K562 (cell line): ENCODE data around the gene SETD1B. TPM values are rescaled to one million over a fixed set of nuclear protein-coding genes. Genes with fewer than 3 reads are reported as not detected.

Experiments
- ATAC-seq: fragments of 200-7000 bp; cut with Tn5 transposase; 3 replicates; pipeline ENCODE4 v1.9.1; 2020; ENCODE audit warnings: moderate library complexity
- BruUV-seq: library from RNA; stranded (reverse); fragments of 400-500 nt; replicated peaks from 2 replicates; lab custom pipeline; 2021; lab: Mats Ljungman, UMichigan
- CTCF ChIA-PET: fragments of 300-600 bp; formaldehyde crosslinking; extraction: SDS; loops from one replicate; lab custom pipeline; 2021; ENCODE audit warnings: low intra/inter-chr PET ratio; lab: Yijun Ruan, JAX
- POLR2A ChIA-PET: fragments of 300-600, 350-650 bp; sonication (Branson Sonifier 250); formaldehyde crosslinking; extraction: SDS; loops from one replicate; lab custom pipeline; 2021; ENCODE audit warnings: antibody characterized with exemption, inconsistent platforms; lab: Yijun Ruan, JAX
- DNase-seq, 4 experiments: peaks; one replicate each; pipeline versions ENCODE4 v3.0.0 to v3.0.0-alpha.2; 2011 to 2018; ENCODE audit warnings: low spot score in 3 of 4, mixed read lengths in 3 of 4; ENCODE audit errors: extremely low read depth in 1 of 4
- FAIRE-seq: peaks from 2 replicates; lab custom pipeline; 2011; peaks lifted over from hg19 to GRCh38; lab: Jason Lieb, UNC
- H2AFZ ChIP-seq: 2 replicates; pipeline ENCODE4 v1.6.0; 2011; ENCODE audit warnings: low read depth, low read length, control low read depth, inconsistent platforms
- H3K27ac ChIP-seq: fragments of 200-600 bp; 3 replicates; pipeline ENCODE4 v1.8.0; 2011; ENCODE audit warnings: low read depth, mild to moderate bottlenecking, control low read depth, inconsistent platforms, low read length, moderate library complexity, mixed read lengths; ENCODE audit errors: extremely low read depth
- H3K27me3 ChIP-seq, 2 experiments: fragments of 300-600 bp in 1 of 2; 2 replicates in 1 of 2; 3 replicates in 1 of 2; pipeline versions ENCODE4 v1.6.0 to v1.8.0; 2011; ENCODE audit warnings: inconsistent platforms in 2 of 2, low read length in 2 of 2, mild to moderate bottlenecking in 1 of 2, mixed read lengths in 1 of 2, moderate library complexity in 1 of 2; ENCODE audit not compliant: control insufficient read depth in 2 of 2, insufficient read depth in 2 of 2
- H3K36me3 ChIP-seq: fragments of 300-600 bp; 3 replicates; pipeline ENCODE4 v1.8.0; 2011; ENCODE audit warnings: mild to moderate bottlenecking, low read length, inconsistent platforms; ENCODE audit not compliant: control insufficient read depth, insufficient read depth
- H3K4me1 ChIP-seq, 2 experiments: fragments of 200-600 bp in 1 of 2; replicated peaks in 1 of 2; 2 replicates in 1 of 2; 3 replicates in 1 of 2; pipeline versions ENCODE4 v1.5.1 to v1.8.0; 2011; ENCODE audit warnings: inconsistent platforms in 2 of 2, low read length in 2 of 2, mild to moderate bottlenecking in 1 of 2, mixed read lengths in 1 of 2, moderate library complexity in 1 of 2; ENCODE audit not compliant: control insufficient read depth in 2 of 2, insufficient read depth in 2 of 2
- H3K4me2 ChIP-seq: 2 replicates; pipeline ENCODE4 v1.6.1; 2011; ENCODE audit warnings: low read length, control low read depth, inconsistent platforms, mixed read lengths; ENCODE audit not compliant: insufficient read depth
- H3K4me3 ChIP-seq: fragments of 200-600 bp; sonication (generic), shearing (Covaris generic); 2 replicates; pipeline ENCODE4 v1.5.1; 2016; ENCODE audit warnings: control low read depth, inconsistent platforms
- H3K79me2 ChIP-seq: fragments of 200-600 bp; 3 replicates; pipeline ENCODE4 v1.8.0; 2011; ENCODE audit warnings: low read length, inconsistent platforms; ENCODE audit not compliant: control insufficient read depth, insufficient read depth
- H3K9ac ChIP-seq, 2 experiments: 2 replicates each; pipeline versions ENCODE4 v1.6.0 to v1.6.1; 2011; ENCODE audit warnings: low read depth in 2 of 2, low read length in 2 of 2, control low read depth in 1 of 2, inconsistent platforms in 1 of 2, mild to moderate bottlenecking in 1 of 2, mixed read lengths in 1 of 2; ENCODE audit not compliant: insufficient read depth in 1 of 2
- H3K9me1 ChIP-seq: one replicate; pipeline ENCODE4 v1.6.0; 2011; ENCODE audit warnings: inconsistent platforms, mild to moderate bottlenecking, low read length, moderate library complexity; ENCODE audit not compliant: control insufficient read depth, insufficient read depth
- H3K9me3 ChIP-seq: replicated peaks from 2 replicates; pipeline ENCODE4 v1.5.1; 2011; ENCODE audit warnings: low read depth, low read length, inconsistent platforms; ENCODE audit not compliant: control insufficient read depth, insufficient read depth
- H4K20me1 ChIP-seq: replicated peaks from 2 replicates; pipeline ENCODE4 v1.6.1; 2011; ENCODE audit warnings: low read length, inconsistent platforms, mixed read lengths; ENCODE audit not compliant: control insufficient read depth, insufficient read depth
- CBFA2T2 ChIP-seq: fragments of 450-650 bp; conservative IDR thresholded peaks from 2 replicates; pipeline ENCODE4 v1.6.1; 2017; ENCODE audit warnings: mild to moderate bottlenecking
- CBFA2T3 ChIP-seq: fragments of 450-650 bp; IDR thresholded peaks from 2 replicates; pipeline ENCODE4 v1.6.1; 2017
- DPF2 ChIP-seq: fragments of 450-650 bp; IDR thresholded peaks from 2 replicates; pipeline ENCODE4 v1.6.1; 2016
- ESRRA ChIP-seq: fragments of 450-650 bp; IDR thresholded peaks from 2 replicates; pipeline ENCODE4 v1.6.1; 2014; ENCODE audit warnings: low read depth, mild to moderate bottlenecking, moderate library complexity, borderline replicate concordance
- FOS ChIP-seq: IDR thresholded peaks from 3 replicates; pipeline ENCODE4 v1.6.1; 2011; ENCODE audit not compliant: insufficient read length; ENCODE audit errors: extremely low read depth
- FOXK1 ChIP-seq: sonication (generic); formaldehyde crosslinking; IDR thresholded peaks from 2 replicates; pipeline ENCODE4 v1.8.0; 2022; ENCODE audit warnings: missing genetic modification reagents, mild to moderate bottlenecking, borderline replicate concordance
- JUN ChIP-seq, 2 experiments: sonication (generic) in 1 of 2; formaldehyde crosslinking in 1 of 2; IDR thresholded peaks; 2 replicates each; pipeline versions ENCODE4 v1.6.1 to v1.8.0; 2012 to 2022; ENCODE audit warnings: borderline replicate concordance in 2 of 2, mild to moderate bottlenecking in 2 of 2, improper control_type of control experiment in 1 of 2, low read depth in 1 of 2, low read length in 1 of 2, missing genetic modification reagents in 1 of 2
- JUND ChIP-seq, 2 experiments: IDR thresholded peaks; 2 replicates in 1 of 2; 3 replicates in 1 of 2; pipeline ENCODE4 v1.6.1; 2011; ENCODE audit warnings: borderline replicate concordance in 2 of 2, low read depth in 2 of 2, low read length in 2 of 2, improper control_type of control experiment in 1 of 2, missing biosample characterization in 1 of 2, missing genetic modification characterization in 1 of 2, missing genetic modification reagents in 1 of 2
- KAT7 ChIP-seq: sonication (generic); formaldehyde crosslinking; IDR thresholded peaks from 2 replicates; pipeline ENCODE4 v1.8.0; 2022; ENCODE audit warnings: missing genetic modification reagents, mild to moderate bottlenecking, borderline replicate concordance
- NR2C2 ChIP-seq, 2 experiments: fragments of 200-800 bp in 1 of 2; sonication (Bioruptor generic) in 1 of 2; sonication (generic) in 1 of 2; formaldehyde crosslinking in 1 of 2; IDR thresholded peaks; 2 replicates each; pipeline versions ENCODE4 v1.6.1 to v1.8.0; 2016 to 2022; ENCODE audit warnings: mild to moderate bottlenecking in 1 of 2, missing compliant biosample characterization in 1 of 2, missing genetic modification characterization in 1 of 2, missing genetic modification reagents in 1 of 2
- NRF1 ChIP-seq, 2 experiments: fragments of 450-650 bp; IDR thresholded peaks in 1 of 2; conservative IDR thresholded peaks in 1 of 2; 2 replicates each; pipeline ENCODE4 v1.6.1; 2014; ENCODE audit warnings: mild to moderate bottlenecking in 2 of 2
- POLR2AphosphoS2 ChIP-seq: IDR thresholded peaks from 2 replicates; pipeline ENCODE4 v1.6.1; 2012; ENCODE audit warnings: low read length, improper control_type of control experiment
- SMARCC2 ChIP-seq: fragments of 450-650 bp; IDR thresholded peaks from 2 replicates; pipeline ENCODE4 v1.6.1; 2017; ENCODE audit warnings: antibody characterized with exemption, moderate library complexity, mild to moderate bottlenecking, low read depth
- STAG1 ChIP-seq: sonication (generic); formaldehyde crosslinking; IDR thresholded peaks from 2 replicates; pipeline ENCODE4 v1.5.0; 2020; ENCODE audit warnings: missing genetic modification reagents, borderline replicate concordance
- whole genome bisulfite sequencing: fragments of 100-300 bp; shearing (Covaris generic); methylation state at CpG from one replicate; pipeline ENCODE4 v1.1.6; 2016; ENCODE audit warnings: low coverage, mixed read lengths; ENCODE audit not compliant: insufficient coverage; ENCODE audit errors: missing lambda C conversion rate; 5-methylcytosine and 5-hydroxymethylcytosine counted together
- in situ Hi-C: fragments of 300-500 bp; cut with MboI; formaldehyde crosslinking; loops from 4 replicates; pipeline ENCODE4 v1.15.0; 2018; ENCODE audit warnings: inconsistent platforms, mixed read lengths
- intact Hi-C: fragments of 100-400 bp; cut with micrococcal nuclease; formaldehyde crosslinking; loops from 2 replicates; pipeline ENCODE4 v1.14.2; 2022
- polyA plus RNA-seq, 8 experiments: library from polyadenylated mRNA; depleted of rRNA in 4 of 8; stranded (reverse) in 5 of 8; unstranded in 3 of 8; fragments of >200 nt; fragmentation: Nextera tagmentation in 2 of 8; fragmentation: Illumina TruSeq in 1 of 8; extraction: Ambion mirVana in 2 of 8; extraction: Trizol in 1 of 8; gene quantifications; 2 replicates each; pipeline versions ENCODE4 v1.2.1 to v1.2.3, GENCODE V29; 2011 to 2014; ENCODE audit warnings: inconsistent platforms in 1 of 8, missing spikeins in 1 of 8
- total RNA-seq, 7 experiments: library from RNA; depleted of rRNA in 6 of 7; stranded (reverse); fragments of >200 nt in 6 of 7; fragmentation: Illumina TruSeq in 2 of 7; extraction: Trizol in 2 of 7; gene quantifications; 2 replicates each; pipeline versions ENCODE4 v1.2.1 to v1.2.3, GENCODE V29; 2011 to 2021; ENCODE audit warnings: low replicate concordance in 1 of 7
- TF ChIP-seq, protein P1 (sequence below), 2 experiments: fragments of 450-650 bp in 1 of 2; sonication (generic) in 1 of 2; formaldehyde crosslinking in 1 of 2; IDR thresholded peaks in 1 of 2; conservative IDR thresholded peaks in 1 of 2; 2 replicates each; pipeline versions ENCODE4 v1.6.1 to v1.8.1; 2016 to 2023; ENCODE audit warnings: mild to moderate bottlenecking in 2 of 2, moderate library complexity in 2 of 2, inconsistent platforms in 1 of 2, missing genetic modification reagents in 1 of 2
- TF ChIP-seq, protein P2 (sequence below): sonication (generic); formaldehyde crosslinking; IDR thresholded peaks from 2 replicates; pipeline ENCODE4 v1.8.1; 2023; ENCODE audit warnings: mild to moderate bottlenecking, missing genetic modification reagents
- TF ChIP-seq, protein P3 (sequence below): IDR thresholded peaks from 2 replicates; pipeline ENCODE4 v1.6.1; 2014; ENCODE audit warnings: antibody characterized with exemption

SETD1B gene
- total and polyA plus RNA-seq, 9 of the 15 experiments (the other 6 are each of a cell fraction or from before 2014, with no cell fraction given), result 0.48 to 26.6 (median 2.3) TPM

DNA sequence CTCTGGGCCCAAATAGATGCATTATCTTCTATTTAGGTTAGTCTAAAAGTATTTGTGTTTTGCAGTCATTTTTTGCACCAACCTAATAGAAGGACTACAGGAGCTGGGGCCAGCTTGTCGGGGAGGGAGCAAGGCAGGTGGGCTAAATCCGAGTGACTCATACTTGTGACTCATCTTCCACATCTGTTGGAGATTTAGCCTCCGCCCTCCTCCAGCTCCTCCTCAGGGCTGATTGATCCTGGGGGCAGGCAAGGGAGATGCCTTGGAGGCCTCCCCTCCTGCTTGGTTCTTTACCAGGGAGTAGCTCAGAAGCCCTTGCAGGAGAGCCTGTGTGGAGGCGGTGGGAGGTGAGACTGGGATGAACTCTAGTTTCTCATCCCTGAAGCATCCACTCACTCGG, 38.2 kb upstream of the SETD1B start:
- Histone ChIP-seq H3K27me3 (no peaks in the 10 kb centered on the region), H3K4me3 (no peak overlapping the region), H3K9me1 (no peaks in the 10 kb centered on the region), H3K4me1 (peaks cover 11 to 29% of the 10 kb centered on the region in 2 experiments; a peak in 4 of 5 replicates), H3K79me2 (no peaks in the 10 kb centered on the region), H3K36me3 (peaks cover 15% of the 10 kb centered on the region; the same call in 2 of the 3 replicates), H3K9me3 (no peaks in the 10 kb centered on the region), H3K9ac (peak overlapping the region in 1 of 2 experiments; percentile 48; a peak in 1 of 4 replicates), H2AFZ (no peak overlapping the region), H3K4me2 (no peak overlapping the region), H4K20me1 (no peaks in the 10 kb centered on the region), H3K27ac (no peak overlapping the region)
- 34% methylated on average over 5 of the region's 5 CpGs for WGBS
- in situ Hi-C loops, result loop anchor here (5.0 kb wide), 1 partner anchor 73 kb away; no protein-coding TSS in a partner anchor
- DNase-seq (peak; percentile 47 to 70 (median 68)), ATAC-seq (peak; percentile 38), FAIRE-seq (peak; percentile 75)
- CTCF ChIA-PET, result no interaction called here
- intact Hi-C loops, result no loop called here
- POLR2A ChIA-PET, result interaction anchor here (0.7 to 3.7 kb wide), 5 partner anchors 9 to 1626 kb away, joined by 3 to 10 read pairs (median 4); partner anchors contain the start of gene TMEM120B
- BruUV-seq, result no TSS peak
- TF ChIP-seq JUND (IDR thresholded peaks at IDR 0.05; ENCODE audit: borderline replicate concordance, low read depth, low read length), result peak; percentile 97
- peak; percentile 88; the same call in 2 of the 3 replicates for TF ChIP-seq JUND (tag; IDR thresholded peaks at IDR 0.05; ENCODE audit: borderline replicate concordance, low read depth, low read length)
- TF ChIP-seq CBFA2T2, result peak; percentile 67
- TF ChIP-seq, protein P1, sequence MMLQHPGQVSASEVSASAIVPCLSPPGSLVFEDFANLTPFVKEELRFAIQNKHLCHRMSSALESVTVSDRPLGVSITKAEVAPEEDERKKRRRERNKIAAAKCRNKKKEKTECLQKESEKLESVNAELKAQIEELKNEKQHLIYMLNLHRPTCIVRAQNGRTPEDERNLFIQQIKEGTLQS (IDR thresholded peaks at IDR 0.05), result peak; percentile 94
- TF ChIP-seq, protein P1 (CRISPR knock-in tag; conservative IDR thresholded peaks at IDR 0.05), result no peak
- TF ChIP-seq FOS, result peak; percentile 68
- no peak for TF ChIP-seq KAT7 (CRISPR knock-in tag)
- TF ChIP-seq NR2C2 (CRISPR knock-in tag; IDR thresholded peaks at IDR 0.05), result no peak
- no peak for TF ChIP-seq NR2C2 (tag; IDR thresholded peaks at IDR 0.05)
- TF ChIP-seq DPF2, result peak; percentile 74; the same call in 1 of the 2 replicates
- TF ChIP-seq STAG1 (CRISPR knock-in tag), result no peak
- no peak for TF ChIP-seq POLR2AphosphoS2
- no peak for TF ChIP-seq SMARCC2
- no peak for TF ChIP-seq NRF1 (conservative IDR thresholded peaks at IDR 0.05 in 1 of 2, IDR thresholded peaks at IDR 0.05 in 1 of 2)
- TF ChIP-seq FOXK1, result no peak
- TF ChIP-seq, protein P2, sequence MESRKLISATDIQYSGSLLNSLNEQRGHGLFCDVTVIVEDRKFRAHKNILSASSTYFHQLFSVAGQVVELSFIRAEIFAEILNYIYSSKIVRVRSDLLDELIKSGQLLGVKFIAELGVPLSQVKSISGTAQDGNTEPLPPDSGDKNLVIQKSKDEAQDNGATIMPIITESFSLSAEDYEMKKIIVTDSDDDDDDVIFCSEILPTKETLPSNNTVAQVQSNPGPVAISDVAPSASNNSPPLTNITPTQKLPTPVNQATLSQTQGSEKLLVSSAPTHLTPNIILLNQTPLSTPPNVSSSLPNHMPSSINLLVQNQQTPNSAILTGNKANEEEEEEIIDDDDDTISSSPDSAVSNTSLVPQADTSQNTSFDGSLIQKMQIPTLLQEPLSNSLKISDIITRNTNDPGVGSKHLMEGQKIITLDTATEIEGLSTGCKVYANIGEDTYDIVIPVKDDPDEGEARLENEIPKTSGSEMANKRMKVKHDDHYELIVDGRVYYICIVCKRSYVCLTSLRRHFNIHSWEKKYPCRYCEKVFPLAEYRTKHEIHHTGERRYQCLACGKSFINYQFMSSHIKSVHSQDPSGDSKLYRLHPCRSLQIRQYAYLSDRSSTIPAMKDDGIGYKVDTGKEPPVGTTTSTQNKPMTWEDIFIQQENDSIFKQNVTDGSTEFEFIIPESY (CRISPR knock-in tag), result no peak
- TF ChIP-seq CBFA2T3, result peak; percentile 71
- no peak for TF ChIP-seq ESRRA
- TF ChIP-seq, protein P3, sequence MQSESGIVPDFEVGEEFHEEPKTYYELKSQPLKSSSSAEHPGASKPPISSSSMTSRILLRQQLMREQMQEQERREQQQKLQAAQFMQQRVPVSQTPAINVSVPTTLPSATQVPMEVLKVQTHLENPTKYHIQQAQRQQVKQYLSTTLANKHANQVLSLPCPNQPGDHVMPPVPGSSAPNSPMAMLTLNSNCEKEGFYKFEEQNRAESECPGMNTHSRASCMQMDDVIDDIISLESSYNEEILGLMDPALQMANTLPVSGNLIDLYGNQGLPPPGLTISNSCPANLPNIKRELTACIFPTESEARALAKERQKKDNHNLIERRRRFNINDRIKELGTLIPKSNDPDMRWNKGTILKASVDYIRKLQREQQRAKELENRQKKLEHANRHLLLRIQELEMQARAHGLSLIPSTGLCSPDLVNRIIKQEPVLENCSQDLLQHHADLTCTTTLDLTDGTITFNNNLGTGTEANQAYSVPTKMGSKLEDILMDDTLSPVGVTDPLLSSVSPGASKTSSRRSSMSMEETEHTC, result no peak
- peak; percentile 97 for TF ChIP-seq JUN (IDR thresholded peaks at IDR 0.05; ENCODE audit: borderline replicate concordance, low read depth, low read length)
- TF ChIP-seq JUN (CRISPR knock-in tag; IDR thresholded peaks at IDR 0.05; ENCODE audit: borderline replicate concordance), result no peak
